Activated T-helper 9 cell treated with anti-CD3 and anti-CD28 coated beads, Interleukin-2, amount 50 U/mL, for 16 hours (primary cell): ENCODE results near the gene MESP2.

Experiments
- DNase-seq: peaks from one replicate; pipeline ENCODE4 v3.0.0-alpha.2; 2020; ENCODE audit warnings: low read depth

MESP2 gene

GRCh38 chr15:89756897-89757296 lies 19.2 kb upstream of the MESP2 start:
- DNase-seq: no peak

GRCh38 chr15:89758283-89758682 lies 17.8 kb upstream of the MESP2 start:
- no peak for DNase-seq

- no peak for DNase-seq
These were observed 17.2 kb upstream of the MESP2 start for GRCh38 chr15:89758981-89759380.

- DNase-seq: no peak
These were observed 16.3 kb upstream of the MESP2 start for GRCh38 chr15:89759835-89760234.

DNA sequence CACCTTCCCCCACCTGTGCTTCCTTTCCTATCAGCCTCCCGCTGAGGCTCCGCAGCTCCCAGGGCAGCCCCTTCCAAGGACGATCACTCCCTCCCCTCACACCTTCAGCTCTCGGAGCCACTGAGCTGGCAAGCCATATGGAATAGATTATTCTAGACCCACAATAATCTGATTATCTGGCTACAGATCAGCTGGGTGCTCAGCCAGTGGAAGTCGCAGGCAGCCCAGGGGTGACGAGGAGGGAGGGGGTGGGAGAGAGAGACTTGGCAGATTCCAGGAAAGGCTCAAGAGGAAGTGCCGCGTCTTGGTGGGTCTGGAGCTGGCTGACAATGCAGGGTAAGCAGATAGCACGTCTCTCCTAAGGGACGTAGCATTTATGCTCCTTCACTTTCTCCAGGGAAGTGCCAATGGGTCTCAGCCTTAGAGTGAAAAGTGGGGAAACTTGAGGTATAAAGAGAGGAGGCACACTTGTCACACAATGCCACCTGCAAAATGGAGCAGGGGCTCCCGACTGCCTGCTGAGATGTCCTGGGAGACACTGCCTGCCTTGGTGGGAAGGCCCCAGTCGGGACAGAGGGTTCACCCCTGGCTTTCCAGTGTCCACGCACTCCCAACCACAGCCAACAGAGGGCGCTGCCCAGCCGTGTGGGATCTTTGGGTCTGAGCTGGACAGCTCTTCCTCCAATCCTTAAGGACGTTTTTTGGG lies 15.7 kb upstream of the MESP2 start:
- DNase-seq: peak; percentile 52

DNA sequence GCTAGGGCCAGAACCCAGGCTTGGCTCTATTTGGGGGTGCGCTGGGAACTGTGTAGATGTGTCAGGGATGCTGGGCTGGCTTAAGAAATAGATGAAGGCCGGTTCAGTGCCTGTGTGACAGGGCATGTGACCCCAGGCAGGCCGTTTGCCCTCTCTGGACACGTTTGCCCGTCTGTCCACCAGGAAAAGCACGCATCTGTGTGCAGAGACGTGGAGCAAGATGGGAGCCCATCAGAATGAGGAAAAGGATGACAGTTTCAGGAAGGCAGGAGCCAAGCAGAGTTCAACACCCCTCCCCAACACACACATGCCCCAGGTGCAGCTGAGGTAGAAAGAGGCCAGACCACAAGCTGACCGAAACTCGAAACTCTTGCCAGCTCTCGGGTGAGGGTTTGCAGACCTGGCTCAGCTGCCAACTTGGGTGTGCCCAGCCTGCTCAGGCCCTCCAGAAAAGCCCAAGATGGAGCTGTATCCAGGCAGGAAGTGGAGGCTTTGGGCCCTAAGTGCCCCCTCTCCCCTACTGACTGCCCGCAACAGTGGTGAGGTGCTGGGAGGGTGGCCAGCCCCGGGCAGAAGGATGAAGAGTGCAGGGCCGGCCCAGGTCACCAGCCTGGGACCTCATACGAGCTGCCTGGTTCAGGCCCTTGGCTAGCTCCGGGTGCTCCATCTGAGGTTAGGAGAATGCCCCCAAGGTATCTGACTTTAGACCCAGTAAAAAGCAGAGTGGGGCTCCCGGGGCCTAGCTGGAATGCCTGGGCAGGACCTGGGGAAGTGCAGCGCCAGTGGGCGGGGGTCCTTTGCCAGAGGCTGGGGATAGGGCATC lies 14.9 kb upstream of the MESP2 start:
- DNase-seq: no peak

- no peak for DNase-seq
These were observed 14.2 kb upstream of the MESP2 start for GRCh38 chr15:89761929-89762328.

- DNase-seq: no peak
These were observed 10.4 kb upstream of the MESP2 start for GRCh38 chr15:89765694-89766093.

DNA sequence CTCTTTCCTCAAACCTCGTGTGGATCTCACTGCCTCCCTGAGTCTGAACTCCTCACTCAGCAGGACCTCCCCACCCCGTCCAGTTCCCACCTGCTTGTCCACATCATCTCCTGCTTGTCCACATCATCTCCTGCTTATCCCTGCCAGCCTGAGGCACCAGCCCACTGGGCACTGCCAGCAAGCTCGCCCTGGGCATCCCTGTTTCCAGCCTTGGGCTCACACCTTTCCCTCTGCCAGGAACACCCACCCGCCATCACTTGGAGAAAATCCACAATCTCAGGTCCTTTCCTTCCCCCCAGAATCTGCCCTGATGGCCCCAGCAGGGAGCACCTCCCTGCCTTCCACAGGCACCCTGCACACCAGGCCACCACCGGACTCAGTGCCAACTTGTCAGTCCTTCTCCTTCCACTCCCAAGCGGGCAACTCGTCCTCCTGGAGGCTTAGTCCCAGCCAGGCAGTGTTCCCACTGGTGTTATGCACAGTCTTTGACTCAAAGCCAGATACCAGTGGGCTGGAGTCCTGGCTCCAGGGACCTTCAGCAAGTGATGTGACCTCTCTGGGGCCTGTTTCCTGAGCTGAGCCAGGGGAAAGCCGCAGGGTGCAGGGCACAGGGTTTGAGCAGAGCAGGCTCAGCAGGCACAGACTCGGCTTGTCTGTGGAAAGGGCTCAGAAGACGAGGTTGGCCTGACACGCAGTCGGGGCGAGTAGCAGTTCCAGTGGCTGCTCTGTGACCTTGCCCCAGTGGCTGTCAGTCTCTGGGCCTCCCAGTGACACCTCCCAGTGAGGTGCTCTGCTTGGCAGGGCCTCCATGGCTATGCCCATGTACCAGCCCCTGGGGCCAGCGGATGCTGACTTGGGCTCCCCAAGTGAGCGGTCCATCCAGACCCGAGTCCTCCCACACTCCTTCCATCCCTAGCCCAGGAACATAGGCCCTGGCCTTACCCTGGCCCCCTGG lies 9.5 kb upstream of the MESP2 start:
- no peak for DNase-seq

GRCh38 chr15:89767411-89767915 lies 8.7 kb upstream of the MESP2 start:
- no peak for DNase-seq

DNA sequence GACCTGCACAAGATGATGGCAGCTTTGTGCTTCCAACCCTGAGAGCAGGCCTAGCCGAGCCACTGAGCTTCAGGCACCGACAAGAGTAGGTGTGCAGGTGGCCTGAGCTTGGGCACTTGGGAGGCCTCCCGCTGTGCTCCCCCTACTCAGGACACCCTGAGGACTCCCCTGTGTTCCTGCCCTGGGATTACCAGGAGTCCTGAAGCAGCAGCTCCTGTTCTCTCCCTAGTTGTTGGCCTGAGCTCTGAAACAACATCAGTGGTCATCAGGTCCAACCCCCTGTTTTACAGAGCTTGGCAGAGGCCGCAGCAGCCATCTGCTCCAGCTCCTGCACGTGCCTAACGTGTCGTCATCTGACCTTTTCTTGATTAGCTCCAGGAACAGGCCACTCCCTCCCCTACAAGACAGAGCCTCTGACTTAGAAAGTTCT lies 8.0 kb upstream of the MESP2 start:
- DNase-seq: no peak

DNA sequence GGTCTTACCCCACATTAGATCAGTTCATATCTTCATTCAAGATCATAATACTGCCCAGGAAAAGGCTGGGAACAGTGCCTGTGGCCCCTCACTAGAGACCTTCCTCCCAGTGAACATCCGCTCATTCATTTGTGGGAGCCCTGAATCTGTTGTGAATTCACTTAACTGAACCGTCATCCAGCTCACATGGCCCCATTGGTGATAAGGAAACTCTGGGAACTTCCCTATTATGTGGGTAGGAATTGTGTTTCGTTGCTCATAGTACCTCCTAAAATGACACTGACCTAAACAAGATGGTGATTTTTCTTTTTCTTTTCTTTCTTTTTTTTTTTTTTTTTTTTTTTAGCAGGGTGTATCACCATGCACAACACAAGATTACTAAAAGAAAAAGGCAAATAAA lies 6.8 kb upstream of the MESP2 start:
- no peak for DNase-seq

GRCh38 chr15:89770041-89770440 lies 6.1 kb upstream of the MESP2 start:
- DNase-seq: no peak

DNA sequence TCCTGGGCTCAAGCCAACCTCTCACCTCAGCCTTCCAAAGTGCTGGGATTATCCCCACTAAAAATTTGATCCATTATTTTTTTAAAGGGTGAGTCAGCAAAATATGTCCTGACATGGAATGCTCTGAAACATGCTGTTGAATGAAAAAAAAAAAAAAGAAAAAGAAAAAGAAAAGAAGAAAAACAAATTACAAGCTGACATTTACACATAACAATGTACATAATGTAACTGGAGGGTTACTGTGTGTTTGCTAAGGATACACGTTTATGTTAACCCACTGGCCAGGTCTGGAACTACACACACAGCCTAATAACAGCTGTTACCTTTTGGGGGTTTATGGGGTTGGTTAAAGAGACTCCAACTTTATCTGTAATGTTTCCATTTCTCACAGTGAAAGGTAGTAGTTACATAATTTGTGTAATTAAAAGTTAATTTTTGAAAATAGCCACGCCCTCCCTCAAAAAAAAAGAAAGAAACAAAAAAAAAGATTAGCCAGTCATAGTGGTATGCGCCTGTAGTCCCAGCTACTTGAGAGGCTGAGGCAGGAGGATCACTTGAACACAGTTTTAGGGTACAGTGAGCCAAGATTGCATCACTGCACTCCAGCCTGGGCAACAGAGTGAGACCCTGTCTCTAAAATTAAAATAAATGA lies 3.1 kb upstream of the MESP2 start:
- no peak for DNase-seq

DNA sequence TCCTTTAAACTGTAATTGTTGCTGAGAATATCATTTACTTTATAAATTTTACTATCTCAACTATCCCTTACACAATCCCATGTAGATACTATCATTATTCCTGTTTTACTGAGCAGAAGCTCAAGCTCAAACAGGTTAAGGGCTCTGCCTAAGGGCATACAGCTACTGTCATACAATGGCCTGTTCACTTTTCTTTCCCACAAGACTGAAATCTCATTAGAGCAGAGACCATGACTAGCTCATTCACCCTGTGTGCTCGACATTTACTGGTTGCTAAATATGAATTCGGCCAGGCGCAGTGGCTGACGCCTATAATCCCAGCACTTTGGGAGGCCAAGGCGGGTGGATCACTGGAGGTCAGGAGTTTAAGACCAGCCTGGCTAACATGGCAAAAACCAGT lies 1.6 kb upstream of the MESP2 start:
- no peak for DNase-seq

DNA sequence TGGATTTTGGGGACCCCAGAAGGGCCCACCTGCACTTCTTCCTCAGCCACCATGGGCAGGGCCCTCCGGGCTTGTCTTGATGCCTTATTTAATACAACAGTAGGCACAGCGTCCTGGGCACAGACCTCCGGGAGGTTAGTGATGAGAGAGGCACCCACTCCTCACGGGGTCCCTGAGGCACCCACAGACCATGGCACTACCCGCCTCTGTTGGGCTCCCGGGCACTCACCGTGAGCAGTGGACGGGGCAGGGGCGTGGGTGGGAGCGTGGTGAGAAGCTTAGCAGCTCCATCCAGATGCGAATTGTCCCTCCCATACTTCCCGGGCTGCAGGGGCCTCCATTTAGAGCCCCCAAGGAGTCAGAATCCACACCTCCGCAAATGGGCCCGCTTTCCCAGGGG lies 317 bp upstream of the MESP2 start:
- no peak for DNase-seq

GRCh38 chr15:89777073-89777751 lies 1.1 kb downstream of the MESP2 start:
- no peak for DNase-seq

DNA sequence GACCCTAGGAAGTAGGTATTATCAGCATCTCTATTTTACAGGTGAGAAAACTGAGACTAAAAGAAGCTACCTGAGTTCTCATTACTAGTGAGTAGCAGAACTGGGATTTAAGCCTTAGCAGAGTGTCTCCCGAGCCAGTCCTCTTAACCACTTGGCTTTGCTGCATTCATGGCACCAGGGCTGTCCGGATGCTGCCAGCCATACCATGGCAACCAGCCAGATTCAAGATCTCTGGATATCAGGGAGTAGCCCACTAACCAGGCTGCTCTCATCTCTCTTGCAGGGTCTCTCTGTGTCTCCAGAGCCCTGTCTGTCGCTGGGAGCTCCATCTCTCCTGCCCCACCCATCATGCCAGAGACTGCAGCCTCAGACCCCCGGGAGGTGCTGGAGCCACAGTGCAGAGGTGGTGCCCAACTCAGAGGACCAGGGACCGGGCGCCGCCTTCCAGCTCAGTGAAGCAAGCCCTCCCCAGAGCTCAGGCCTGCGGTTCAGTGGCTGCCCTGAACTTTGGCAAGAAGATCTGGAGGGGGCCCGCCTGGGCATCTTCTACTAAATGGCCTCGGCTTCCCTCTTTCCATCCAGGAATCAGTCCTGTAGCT lies 1.7 kb downstream of the MESP2 start:
- no peak for DNase-seq

GRCh38 chr15:89778861-89779260 lies 2.7 kb downstream of the MESP2 start:
- DNase-seq: no peak

DNA sequence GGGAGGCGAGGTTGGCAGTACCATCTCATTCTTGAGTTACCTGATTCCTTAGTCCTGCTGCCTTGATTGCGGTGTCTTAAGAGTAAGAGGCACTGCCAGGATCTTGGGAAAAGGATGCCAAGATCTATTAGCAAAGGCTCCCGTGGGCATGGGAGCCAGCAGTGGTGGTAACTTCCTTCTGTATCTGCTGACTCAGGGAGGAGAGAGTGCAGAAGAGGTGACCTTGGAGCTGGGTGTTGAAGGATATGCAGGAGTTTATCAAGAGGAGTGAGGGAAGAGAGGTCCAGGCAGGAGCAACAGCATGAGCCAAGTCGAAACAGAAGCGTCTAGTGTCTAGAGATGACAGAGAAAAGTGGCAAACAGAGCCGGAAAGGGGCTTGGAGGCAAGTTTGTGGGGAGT lies 4.5 kb downstream of the MESP2 start:
- DNase-seq: no peak

GRCh38 chr15:89781055-89781454 lies 4.9 kb downstream of the MESP2 start:
- DNase-seq: no peak
